H9 (cell line): ENCODE measurements around the gene PRR30. TPM values are rescaled to one million over a fixed set of nuclear protein-coding genes. Genes with fewer than 3 reads are reported as not detected.

Source experiments
- DNase-seq: peaks from one replicate; pipeline ENCODE4 v3.0.0-alpha.2; 2017
- H2AFZ ChIP-seq: one replicate; pipeline ENCODE4 v1.6.1; 2013; ENCODE audit warnings: mild to moderate bottlenecking, low read length, control low read depth, moderate library complexity
- H2AK5ac ChIP-seq: 2 replicates; pipeline ENCODE4 v1.6.1; 2013; ENCODE audit warnings: low read length, control low read depth, mixed read lengths; ENCODE audit not compliant: insufficient read length
- H2BK120ac ChIP-seq: one replicate; pipeline ENCODE4 v1.6.1; 2013; ENCODE audit warnings: low read depth, mild to moderate bottlenecking, low read length, control low read depth, inconsistent platforms; ENCODE audit not compliant: poor library complexity, severe bottlenecking
- H2BK12ac ChIP-seq: 2 replicates; pipeline ENCODE4 v1.6.1; 2013; ENCODE audit warnings: low read length, control low read depth, mixed read lengths, low read depth; ENCODE audit not compliant: insufficient read length
- H2BK15ac ChIP-seq: 2 replicates; pipeline ENCODE4 v1.6.1; 2013; ENCODE audit warnings: low read depth, low read length, control low read depth
- H2BK20ac ChIP-seq: one replicate; pipeline ENCODE4 v1.6.1; 2013; ENCODE audit warnings: low read depth, mild to moderate bottlenecking, low read length, control low read depth, inconsistent platforms; ENCODE audit not compliant: poor library complexity, severe bottlenecking
- H2BK5ac ChIP-seq: 2 replicates; pipeline ENCODE4 v1.6.1; 2013; ENCODE audit warnings: low read length, control low read depth, mixed read lengths; ENCODE audit not compliant: insufficient read length
- H3K14ac ChIP-seq: 2 replicates; pipeline ENCODE4 v1.6.1; 2013; ENCODE audit warnings: low read length, control low read depth; ENCODE audit not compliant: insufficient read depth
- H3K18ac ChIP-seq: 2 replicates; pipeline ENCODE4 v1.6.1; 2013; ENCODE audit warnings: low read depth, mild to moderate bottlenecking, mixed read lengths, low read length, control low read depth; ENCODE audit not compliant: insufficient read length
- H3K23ac ChIP-seq: 2 replicates; pipeline ENCODE4 v1.6.1; 2013; ENCODE audit warnings: low read length, control low read depth, mixed read lengths, low read depth; ENCODE audit not compliant: insufficient read length
- H3K23me2 ChIP-seq: 2 replicates; pipeline ENCODE4 v1.6.1; 2013; ENCODE audit warnings: low read depth, mild to moderate bottlenecking, mixed read lengths, low read length, control low read depth; ENCODE audit not compliant: insufficient read length, poor library complexity, severe bottlenecking
- H3K27ac ChIP-seq: 2 replicates; pipeline ENCODE4 v1.5.1; 2013; ENCODE audit warnings: low read length, control low read depth, mixed read lengths, low read depth; ENCODE audit not compliant: insufficient read length
- H3K27me3 ChIP-seq: 2 replicates; pipeline ENCODE4 v1.6.1; 2013; ENCODE audit warnings: low read length, control low read depth, inconsistent platforms; ENCODE audit not compliant: insufficient read depth
- H3K4ac ChIP-seq: 2 replicates; pipeline ENCODE4 v1.6.1; 2013; ENCODE audit warnings: low read depth, mild to moderate bottlenecking, control low read depth, inconsistent platforms, low read length, moderate library complexity
- H3K4me1 ChIP-seq: 2 replicates; pipeline ENCODE4 v1.6.1; 2013; ENCODE audit warnings: low read length, control low read depth, inconsistent platforms; ENCODE audit not compliant: insufficient read depth
- H3K4me2 ChIP-seq: 2 replicates; pipeline ENCODE4 v1.6.1; 2013; ENCODE audit warnings: low read length, control low read depth, mixed read lengths; ENCODE audit not compliant: insufficient read length, insufficient read depth
- H3K56ac ChIP-seq: 2 replicates; pipeline ENCODE4 v1.6.1; 2013; ENCODE audit warnings: low read depth, mild to moderate bottlenecking, mixed read lengths, low read length, control low read depth; ENCODE audit not compliant: insufficient read length
- H3K79me1 ChIP-seq: 2 replicates; pipeline ENCODE4 v1.6.1; 2013; ENCODE audit warnings: low read depth, mild to moderate bottlenecking, moderate library complexity, low read length, control low read depth, inconsistent platforms; ENCODE audit not compliant: insufficient read depth, poor library complexity, severe bottlenecking
- H3K79me2 ChIP-seq: 2 replicates; pipeline ENCODE4 v1.6.1; 2013; ENCODE audit warnings: low read length, control low read depth, inconsistent platforms; ENCODE audit not compliant: insufficient read depth
- H3K9ac ChIP-seq: 2 replicates; pipeline ENCODE4 v1.6.1; 2013; ENCODE audit warnings: low read length, control low read depth, mixed read lengths; ENCODE audit not compliant: insufficient read length; ENCODE audit errors: extremely low read depth
- H3K9me3 ChIP-seq: one replicate; pipeline ENCODE4 v1.6.1; 2013; ENCODE audit warnings: low read depth, low read length, inconsistent platforms; ENCODE audit not compliant: control insufficient read depth
- H3T11ph ChIP-seq: one replicate; pipeline ENCODE4 v1.6.1; 2013; ENCODE audit warnings: mild to moderate bottlenecking, low read length, control low read depth, inconsistent platforms
- H4K20me1 ChIP-seq: one replicate; pipeline ENCODE4 v1.6.1; 2013; ENCODE audit not compliant: control insufficient read depth, insufficient read length, insufficient read depth
- H4K5ac ChIP-seq: 2 replicates; pipeline ENCODE4 v1.6.1; 2013; ENCODE audit warnings: low read depth, mild to moderate bottlenecking, mixed read lengths, low read length, control low read depth; ENCODE audit not compliant: insufficient read length
- H4K8ac ChIP-seq: replicated peaks from 2 replicates; pipeline ENCODE4 v1.6.1; 2013; ENCODE audit warnings: low read length, control low read depth, mixed read lengths, low read depth; ENCODE audit not compliant: insufficient read length
- H4K91ac ChIP-seq: 2 replicates; pipeline ENCODE4 v1.6.1; 2013; ENCODE audit warnings: low read depth, mild to moderate bottlenecking, moderate library complexity, mixed read lengths, low read length, control low read depth; ENCODE audit not compliant: insufficient read length
- H3K27ac Mint-ChIP-seq, 3 experiments: 2 replicates in 2 of 3; 3 replicates in 1 of 3; pipeline ENCODE4 v1.8.0; 2020 to 2021; ENCODE audit warnings: mixed read lengths in 3 of 3, mild to moderate bottlenecking in 1 of 3, moderate library complexity in 1 of 3
- H3K27me3 Mint-ChIP-seq: 2 replicates; pipeline ENCODE4 v1.8.0; 2021; ENCODE audit warnings: low read depth, mild to moderate bottlenecking, moderate library complexity, mixed read lengths
- H3K36me3 Mint-ChIP-seq, 3 experiments: 2 replicates in 2 of 3; 3 replicates in 1 of 3; pipeline ENCODE4 v1.8.0; 2020 to 2021; ENCODE audit warnings: low read depth in 3 of 3, mixed read lengths in 3 of 3; ENCODE audit not compliant: insufficient read depth in 1 of 3
- H3K4me1 Mint-ChIP-seq, 2 experiments: 2 replicates each; pipeline ENCODE4 v1.8.0; 2020; ENCODE audit warnings: mixed read lengths in 2 of 2
- H3K4me3 Mint-ChIP-seq, 2 experiments: 2 replicates in 1 of 2; 3 replicates in 1 of 2; pipeline ENCODE4 v1.8.0; 2020 to 2021; ENCODE audit warnings: mild to moderate bottlenecking in 2 of 2, mixed read lengths in 2 of 2, moderate library complexity in 1 of 2
- H3K9me3 Mint-ChIP-seq, 2 experiments: 2 replicates in 1 of 2; 3 replicates in 1 of 2; pipeline ENCODE4 v1.8.0; 2020; ENCODE audit warnings: mild to moderate bottlenecking in 2 of 2, mixed read lengths in 2 of 2, moderate library complexity in 1 of 2
- WGBS: extraction: QIAGEN DNeasy Blood & Tissue Kit; methylation state at CpG from one replicate; pipeline ENCODE4 v1.1.7; 2013; ENCODE audit warnings: missing lambda C conversion rate, low lambda C conversion rate, mixed read lengths; ENCODE audit not compliant: insufficient read length; ENCODE audit errors: extremely low coverage; 5-methylcytosine and 5-hydroxymethylcytosine counted together
- total RNA-seq: library from RNA; stranded (reverse); gene quantifications from 2 replicates; pipeline ENCODE4 v1.2.1, GENCODE V29; 2021
- TF ChIP-seq, protein P1 (sequence below): fragments of 200-600 bp; sonication (generic); conservative IDR thresholded peaks from 3 replicates; pipeline ENCODE4 v1.8.0; 2021; ENCODE audit warnings: antibody characterized with exemption, mild to moderate bottlenecking

Gene PRR30
- total RNA-seq, 1 experiment from 2014 or later: not detected

DNA sequence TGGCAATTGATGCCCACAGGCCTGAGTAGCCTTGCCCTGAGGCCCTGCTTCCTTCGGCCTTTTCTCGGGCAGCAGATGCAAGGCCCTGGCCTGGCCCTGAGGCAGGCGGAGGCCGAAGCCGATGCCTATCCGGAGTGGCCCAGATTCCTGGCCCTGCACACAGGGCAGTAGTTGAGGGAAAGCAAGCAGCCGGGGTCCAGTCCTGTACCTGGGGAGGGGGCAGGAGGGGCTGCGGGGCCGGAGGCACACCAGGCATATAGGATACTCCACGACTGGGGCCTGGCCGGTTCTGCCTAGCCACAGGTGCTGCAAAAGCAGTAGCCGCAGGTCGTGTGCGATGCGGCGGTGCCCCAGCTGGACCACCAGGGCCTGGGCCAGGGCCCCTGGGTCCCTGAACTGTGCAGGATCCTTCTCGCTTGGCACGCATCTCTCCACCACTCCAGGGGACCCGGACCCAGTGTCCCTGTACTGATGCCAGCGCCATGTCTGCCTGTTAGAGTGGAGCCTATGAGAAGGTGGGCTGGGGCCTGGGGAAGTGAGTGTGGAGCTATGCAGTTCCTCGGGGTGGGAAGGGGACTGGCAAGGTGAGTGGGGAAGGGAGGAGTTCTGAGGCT, 1.8 kb downstream of the PRR30 start:
- no peak overlapping the region for H2BK120ac ChIP-seq
- no peak overlapping the region for H3K4me3 Mint-ChIP-seq
- no CpG with 5 or more reads among the region's 21 CpGs for WGBS
- peaks cover 10 to 11% of the 10 kb centered on the region in 2 experiments for H3K4me1 Mint-ChIP-seq
- H2AK5ac ChIP-seq: no peak overlapping the region
- no peak overlapping the region for H3K23ac ChIP-seq
- no peak overlapping the region for H3K27ac ChIP-seq
- no peaks in the 10 kb centered on the region for H3K4me1 ChIP-seq
- no peak for DNase-seq
- H4K20me1 ChIP-seq: no peaks in the 10 kb centered on the region
- no peaks in the 10 kb centered on the region for H3K23me2 ChIP-seq
- H3K27ac Mint-ChIP-seq: no peak overlapping the region
- no peak overlapping the region for H4K8ac ChIP-seq
- H3K9me3 ChIP-seq: no peaks in the 10 kb centered on the region
- H3K14ac ChIP-seq: no peak overlapping the region
- peaks cover 2% of the 10 kb centered on the region; the same call in 1 of the 2 replicates for H3K79me2 ChIP-seq
- H4K91ac ChIP-seq: no peak overlapping the region
- no peak overlapping the region for H3T11ph ChIP-seq
- H2BK12ac ChIP-seq: no peak overlapping the region
- H3K9me3 Mint-ChIP-seq: no peaks in the 10 kb centered on the region
- H3K9ac ChIP-seq: no peak overlapping the region
- peaks cover 10% of the 10 kb centered on the region for H3K27me3 Mint-ChIP-seq
- no peaks in the 10 kb centered on the region for H3K27me3 ChIP-seq
- H3K4me2 ChIP-seq: no peak overlapping the region
- TF ChIP-seq, protein P1, sequence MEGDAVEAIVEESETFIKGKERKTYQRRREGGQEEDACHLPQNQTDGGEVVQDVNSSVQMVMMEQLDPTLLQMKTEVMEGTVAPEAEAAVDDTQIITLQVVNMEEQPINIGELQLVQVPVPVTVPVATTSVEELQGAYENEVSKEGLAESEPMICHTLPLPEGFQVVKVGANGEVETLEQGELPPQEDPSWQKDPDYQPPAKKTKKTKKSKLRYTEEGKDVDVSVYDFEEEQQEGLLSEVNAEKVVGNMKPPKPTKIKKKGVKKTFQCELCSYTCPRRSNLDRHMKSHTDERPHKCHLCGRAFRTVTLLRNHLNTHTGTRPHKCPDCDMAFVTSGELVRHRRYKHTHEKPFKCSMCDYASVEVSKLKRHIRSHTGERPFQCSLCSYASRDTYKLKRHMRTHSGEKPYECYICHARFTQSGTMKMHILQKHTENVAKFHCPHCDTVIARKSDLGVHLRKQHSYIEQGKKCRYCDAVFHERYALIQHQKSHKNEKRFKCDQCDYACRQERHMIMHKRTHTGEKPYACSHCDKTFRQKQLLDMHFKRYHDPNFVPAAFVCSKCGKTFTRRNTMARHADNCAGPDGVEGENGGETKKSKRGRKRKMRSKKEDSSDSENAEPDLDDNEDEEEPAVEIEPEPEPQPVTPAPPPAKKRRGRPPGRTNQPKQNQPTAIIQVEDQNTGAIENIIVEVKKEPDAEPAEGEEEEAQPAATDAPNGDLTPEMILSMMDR: no peak
- no peak overlapping the region for H3K4ac ChIP-seq
- H3K18ac ChIP-seq: no peak overlapping the region
- H2BK15ac ChIP-seq: no peak overlapping the region
- H4K5ac ChIP-seq: no peak overlapping the region
- H3K36me3 Mint-ChIP-seq: peaks cover 5 to 9% (median 9%) of the 10 kb centered on the region in 3 experiments
- peaks cover 4% of the 10 kb centered on the region for H3K79me1 ChIP-seq
- no peak overlapping the region for H2BK5ac ChIP-seq
- no peak overlapping the region for H3K56ac ChIP-seq
- no peak overlapping the region for H2AFZ ChIP-seq
- H2BK20ac ChIP-seq: no peak overlapping the region
